HG03558 (cell line): ENCODE measurements around the gene PRND.
"Not testable (repeated sequence)": the region's sequence is repeated elsewhere in the genome, so short reads cannot be mapped to it uniquely, and the experiment has no call there.

Experiments used
- ATAC-seq: cut with Tn5 transposase; IDR thresholded peaks from one replicate; pipeline ENCODE4 v1.9.1; 2021; ENCODE audit warnings: moderate number of reproducible peaks; ENCODE audit not compliant: unreplicated experiment; ENCODE audit errors: extremely low read depth

PRND gene

GRCh38 chr20:4706941-4707340 lies 14.8 kb upstream of the PRND start:
- not testable (repeated sequence) for ATAC-seq

- ATAC-seq = no peak
Measured at GRCh38 chr20:4708036-4708435, 13.7 kb upstream of the PRND start.

- ATAC-seq = no peak
Measured at GRCh38 chr20:4708856-4709255, 12.9 kb upstream of the PRND start.

GRCh38 chr20:4709261-4710105 lies 12.2 kb upstream of the PRND start:
- no peak for ATAC-seq

GRCh38 chr20:4710106-4710475 lies 11.6 kb upstream of the PRND start:
- ATAC-seq = no peak

- no peak for ATAC-seq
Measured at GRCh38 chr20:4711511-4711910, 10.2 kb upstream of the PRND start.

GRCh38 chr20:4713401-4713800 lies 8.3 kb upstream of the PRND start:
- ATAC-seq = no peak

GRCh38 chr20:4714818-4715217 lies 6.9 kb upstream of the PRND start:
- no peak for ATAC-seq

GRCh38 chr20:4717816-4718570 lies 3.7 kb upstream of the PRND start:
- no peak for ATAC-seq

- no peak for ATAC-seq
Measured at GRCh38 chr20:4719190-4719589, 2.5 kb upstream of the PRND start.

- ATAC-seq = peak; percentile 80
Measured at GRCh38 chr20:4720041-4720976, 1.4 kb upstream of the PRND start.

- ATAC-seq = no peak
Measured at GRCh38 chr20:4720977-4721349, 746 bp upstream of the PRND start.

- ATAC-seq = no peak
Measured at GRCh38 chr20:4722571-4722970, 862 bp downstream of the PRND start.

- ATAC-seq = no peak
Measured at GRCh38 chr20:4722993-4723392, 1.3 kb downstream of the PRND start.

- ATAC-seq = not testable (repeated sequence)
Measured at GRCh38 chr20:4723553-4723952, 1.8 kb downstream of the PRND start.

GRCh38 chr20:4724459-4725262 lies 3.0 kb downstream of the PRND start:
- no peak for ATAC-seq

GRCh38 chr20:4725263-4725550 lies 3.5 kb downstream of the PRND start:
- no peak for ATAC-seq

- no peak for ATAC-seq
Measured at GRCh38 chr20:4726710-4727397, 5.1 kb downstream of the PRND start.

GRCh38 chr20:4728120-4728760 lies 6.5 kb downstream of the PRND start:
- no peak for ATAC-seq
